DMS153 treated with DMSO at 0.1 percent for 48 hours (cell line): ENCODE data around the gene PLAAT1.

Experiments used
- DNase-seq: peaks from one replicate; lab custom pipeline; 2025; ENCODE audit not compliant: unreplicated experiment; lab: John Stamatoyannopoulos, UW

Gene PLAAT1

GRCh38 chr3:193250492-193250891 is 9.5 kb downstream of the PLAAT1 start:
- DNase-seq = no peak

GRCh38 chr3:193253986-193254660 is 13.1 kb downstream of the PLAAT1 start:
- DNase-seq = no peak

GRCh38 chr3:193261970-193262369 is 20.9 kb downstream of the PLAAT1 start:
- DNase-seq = no peak

GRCh38 chr3:193262707-193263106 is 21.7 kb downstream of the PLAAT1 start:
- DNase-seq = no peak

- no peak for DNase-seq
Observed at GRCh38 chr3:193269343-193270028, 28.5 kb downstream of the PLAAT1 start.

- no peak for DNase-seq
Observed at GRCh38 chr3:193270451-193270850, 29.4 kb downstream of the PLAAT1 start.

GRCh38 chr3:193271101-193271840 is 30.2 kb downstream of the PLAAT1 start:
- no peak for DNase-seq

GRCh38 chr3:193292386-193292785 is 51.4 kb downstream of the PLAAT1 start:
- no peak for DNase-seq

- no peak for DNase-seq
Observed at GRCh38 chr3:193295985-193296384, 55.0 kb downstream of the PLAAT1 start.

GRCh38 chr3:193297421-193297820 is 56.4 kb downstream of the PLAAT1 start:
- no peak for DNase-seq

- no peak for DNase-seq
Observed at GRCh38 chr3:193301433-193301832, 60.4 kb downstream of the PLAAT1 start.

GRCh38 chr3:193305356-193305755 is 64.3 kb downstream of the PLAAT1 start:
- DNase-seq = no peak

- DNase-seq = no peak
Observed at GRCh38 chr3:193310914-193311723, 70.1 kb downstream of the PLAAT1 start.

GRCh38 chr3:193313061-193313958 is 72.3 kb downstream of the PLAAT1 start:
- no peak for DNase-seq

- no peak for DNase-seq
Observed at GRCh38 chr3:193314161-193314560, 73.1 kb downstream of the PLAAT1 start.

- DNase-seq = no peak
Observed at GRCh38 chr3:193317682-193318300, 76.8 kb downstream of the PLAAT1 start.
